Measurements from ENCODE around the gene ZNF618. TPM values are rescaled to one million over a fixed set of nuclear protein-coding genes. Genes with fewer than 3 reads are reported as not detected.

ZNF618 gene
- total RNA-seq, 1 experiment from 2014 or later: 4.2 TPM

DNA sequence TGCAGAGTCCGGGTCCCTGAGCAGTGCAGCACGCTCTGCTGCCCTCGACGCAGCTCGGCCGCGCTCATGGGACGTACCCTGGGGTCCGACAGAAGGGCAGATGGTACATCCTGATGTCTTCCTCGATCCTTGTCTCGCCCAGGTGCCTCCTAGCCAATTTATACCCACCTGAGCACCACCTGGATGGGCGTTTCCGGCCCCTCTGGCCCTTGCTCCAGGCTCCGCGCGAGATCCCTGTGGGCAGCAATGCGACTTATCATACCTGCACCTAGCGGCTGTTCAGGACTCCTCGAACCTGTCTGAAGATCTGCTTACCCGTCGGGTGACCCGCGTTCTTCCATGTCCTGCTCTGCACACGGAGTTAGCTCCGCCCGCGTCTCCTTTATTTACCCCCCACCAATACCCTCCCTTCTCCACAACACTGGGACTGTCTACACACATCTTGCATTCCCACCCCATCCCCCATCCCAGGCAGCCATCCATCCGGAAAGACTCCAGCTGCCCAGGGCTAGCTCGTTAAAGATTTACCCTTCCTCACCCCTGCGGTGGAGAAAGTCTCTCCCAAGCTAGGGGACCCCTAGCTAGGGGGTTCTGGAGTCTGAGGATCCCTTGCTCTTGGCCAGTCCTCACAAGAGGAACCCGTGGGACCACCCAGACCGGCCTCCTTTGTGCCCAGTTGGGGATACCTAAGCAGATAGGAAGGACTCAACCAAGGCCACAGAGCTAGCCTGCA is 223.0 kb downstream of the ZNF618 start, which contains the start of gene KIF12:
TSS of gene KIF12 (minus strand) at position 357 of the 733 bp plus-strand sequence. CDS start at position 341, 16 bp downstream.
- no peak for ATAC-seq
- H2AFZ ChIP-seq (ENCODE audit: low read length): peak within 1 kb of the TSS; percentile 64; the same call in 1 of the 2 replicates

DNA sequence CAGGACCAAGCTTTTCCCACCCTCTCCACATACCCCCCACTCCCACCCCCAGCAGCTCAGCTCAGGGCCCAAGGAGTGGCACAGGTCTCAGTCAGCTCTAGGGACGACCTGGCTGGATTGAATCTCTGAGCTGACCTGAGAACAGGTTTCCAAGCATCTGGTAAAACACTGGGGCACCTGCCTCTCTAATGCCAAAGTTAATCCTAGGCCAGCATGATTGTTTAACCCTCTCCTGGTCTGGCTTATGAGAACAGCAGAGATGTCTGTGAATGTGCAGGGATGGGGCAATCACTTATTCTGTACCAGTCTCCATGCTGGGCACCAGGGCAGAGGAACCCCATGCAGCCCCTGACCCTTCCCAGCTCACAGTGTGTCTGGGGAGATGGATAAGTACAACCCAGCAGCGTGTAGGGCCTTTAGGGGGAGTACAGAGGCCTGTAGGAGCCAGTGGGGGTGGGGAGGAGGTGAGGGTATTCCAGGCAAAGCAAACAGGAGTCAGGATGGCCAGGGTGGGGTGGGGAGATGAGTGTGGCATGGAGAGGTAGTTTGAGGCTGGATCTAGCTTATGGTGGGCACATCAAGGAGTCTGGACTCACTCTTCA is 223.7 kb downstream of the ZNF618 start:
- POLR2A ChIA-PET (ENCODE audit: unreplicated experiment): no interaction called here
- CTCF ChIA-PET: no interaction called here
- Histone ChIP-seq H3K4me2 (ENCODE audit: low read length) (no peak overlapping the region), H3K9ac (ENCODE audit: low read length) (no peak overlapping the region), H3K27ac (ENCODE audit: low read length) (no peak overlapping the region), H3K9me2 (replicated peaks; ENCODE audit: low read length) (no peaks in the 10 kb centered on the region), H4K20me1 (ENCODE audit: low read length) (no peaks in the 10 kb centered on the region), H2AFZ (ENCODE audit: low read length) (no peak overlapping the region), H3K4me3 (ENCODE audit: low read length) (no peak overlapping the region), H3K79me2 (ENCODE audit: low read length) (no peaks in the 10 kb centered on the region), H3K36me3 (ENCODE audit: low read depth, low read length) (no peaks in the 10 kb centered on the region), H3K27me3 (ENCODE audit: low read length) (no peaks in the 10 kb centered on the region), H3K9me3 (ENCODE audit: low read length) (0 out of 2 replicates have a peak, but pooled peaks cover 6% of the 10 kb centered on the region), H3K4me1 (ENCODE audit: insufficient read depth, low read length) (peaks cover 6% of the 10 kb centered on the region; the same call in 1 of the 2 replicates), H3F3A (ENCODE audit: low read length, unreplicated experiment) (no peaks in the 10 kb centered on the region)
- TF ChIP-seq EZH2 (IDR thresholded peaks at IDR 0.05; ENCODE audit: low read length, unreplicated experiment) (no peak), EZH2phosphoT487 (IDR thresholded peaks at IDR 0.05; ENCODE audit: borderline replicate concordance, low read length) (no peak)
- TF ChIP-seq, protein P1, sequence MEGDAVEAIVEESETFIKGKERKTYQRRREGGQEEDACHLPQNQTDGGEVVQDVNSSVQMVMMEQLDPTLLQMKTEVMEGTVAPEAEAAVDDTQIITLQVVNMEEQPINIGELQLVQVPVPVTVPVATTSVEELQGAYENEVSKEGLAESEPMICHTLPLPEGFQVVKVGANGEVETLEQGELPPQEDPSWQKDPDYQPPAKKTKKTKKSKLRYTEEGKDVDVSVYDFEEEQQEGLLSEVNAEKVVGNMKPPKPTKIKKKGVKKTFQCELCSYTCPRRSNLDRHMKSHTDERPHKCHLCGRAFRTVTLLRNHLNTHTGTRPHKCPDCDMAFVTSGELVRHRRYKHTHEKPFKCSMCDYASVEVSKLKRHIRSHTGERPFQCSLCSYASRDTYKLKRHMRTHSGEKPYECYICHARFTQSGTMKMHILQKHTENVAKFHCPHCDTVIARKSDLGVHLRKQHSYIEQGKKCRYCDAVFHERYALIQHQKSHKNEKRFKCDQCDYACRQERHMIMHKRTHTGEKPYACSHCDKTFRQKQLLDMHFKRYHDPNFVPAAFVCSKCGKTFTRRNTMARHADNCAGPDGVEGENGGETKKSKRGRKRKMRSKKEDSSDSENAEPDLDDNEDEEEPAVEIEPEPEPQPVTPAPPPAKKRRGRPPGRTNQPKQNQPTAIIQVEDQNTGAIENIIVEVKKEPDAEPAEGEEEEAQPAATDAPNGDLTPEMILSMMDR (conservative IDR thresholded peaks at IDR 0.05; ENCODE audit: low read depth, low read length): no peak
- BruUV-seq (replicated peaks): no TSS peak
- intact Hi-C loops (cut with micrococcal nuclease): no loop called here
- ATAC-seq (no peak), DNase-seq (no peak)

More for the DNA sequence above, 223.0 kb downstream of the ZNF618 start, which contains the start of gene KIF12:
- intact Hi-C loops (cut with micrococcal nuclease): no loop called here
- no peak for DNase-seq
- Histone ChIP-seq H3K9ac (ENCODE audit: low read length) (no peak within 1 kb of the TSS), H3K36me3 (ENCODE audit: low read depth, low read length) (no peaks in the 10 kb centered on the region), H3K9me3 (ENCODE audit: low read length) (0 out of 2 replicates have a peak, but pooled peaks cover 6% of the 10 kb centered on the region), H3F3A (ENCODE audit: low read length, unreplicated experiment) (no peaks in the 10 kb centered on the region), H3K4me3 (ENCODE audit: low read length) (peak within 1 kb of the TSS; percentile 69), H4K20me1 (ENCODE audit: low read length) (no peaks in the 10 kb centered on the region), H3K79me2 (ENCODE audit: low read length) (no peaks in the 10 kb centered on the region), H3K27me3 (ENCODE audit: low read length) (no peaks in the 10 kb centered on the region), H3K27ac (ENCODE audit: low read length) (no peak within 1 kb of the TSS), H3K4me2 (ENCODE audit: low read length) (peak within 1 kb of the TSS; percentile 75), H3K9me2 (replicated peaks; ENCODE audit: low read length) (no peaks in the 10 kb centered on the region), H3K4me1 (ENCODE audit: insufficient read depth, low read length) (no peaks in the 10 kb centered on the region)
- ChIA-PET CTCF (no interaction called here), POLR2A (ENCODE audit: unreplicated experiment) (no interaction called here)
- TF ChIP-seq, protein P1 (conservative IDR thresholded peaks at IDR 0.05; ENCODE audit: low read depth, low read length): no peak
- TF ChIP-seq EZH2 (IDR thresholded peaks at IDR 0.05; ENCODE audit: low read length, unreplicated experiment) (no peak), EZH2phosphoT487 (IDR thresholded peaks at IDR 0.05; ENCODE audit: borderline replicate concordance, low read length) (no peak)
- BruUV-seq (replicated peaks): no TSS peak

DNA sequence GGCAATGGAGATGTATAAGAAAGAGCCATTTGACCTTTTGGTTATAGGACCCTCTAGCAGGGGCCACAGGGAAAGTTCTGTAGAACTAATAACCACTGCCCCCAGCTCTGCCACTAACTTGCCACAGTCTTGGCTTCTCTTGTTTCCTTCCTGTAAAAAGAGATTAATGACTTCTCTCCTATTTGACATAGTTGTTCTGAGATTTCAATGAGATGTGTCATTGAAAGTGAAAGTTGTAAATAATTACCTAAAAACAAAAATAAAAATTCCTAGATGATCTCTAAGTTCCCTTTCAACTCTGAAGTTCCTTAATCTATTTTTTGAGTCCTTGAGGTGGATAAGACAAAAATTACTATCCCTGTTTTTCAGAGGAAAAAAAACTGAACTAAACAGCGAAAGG is 224.4 kb downstream of the ZNF618 start:
- ChIA-PET CTCF (no interaction called here), POLR2A (ENCODE audit: unreplicated experiment) (no interaction called here)
- Histone ChIP-seq H3K27ac (ENCODE audit: low read length) (no peak overlapping the region), H3K9me2 (replicated peaks; ENCODE audit: low read length) (no peaks in the 10 kb centered on the region), H3K4me1 (ENCODE audit: insufficient read depth, low read length) (peaks cover 13% of the 10 kb centered on the region; the same call in 1 of the 2 replicates), H2AFZ (ENCODE audit: low read length) (no peak overlapping the region), H3K36me3 (ENCODE audit: low read depth, low read length) (no peaks in the 10 kb centered on the region), H3K27me3 (ENCODE audit: low read length) (no peaks in the 10 kb centered on the region), H3K9me3 (ENCODE audit: low read length) (0 out of 2 replicates have a peak, but pooled peaks cover 6% of the 10 kb centered on the region), H3K4me2 (ENCODE audit: low read length) (no peak overlapping the region), H3F3A (ENCODE audit: low read length, unreplicated experiment) (no peaks in the 10 kb centered on the region), H3K4me3 (ENCODE audit: low read length) (no peak overlapping the region), H3K9ac (ENCODE audit: low read length) (no peak overlapping the region), H4K20me1 (ENCODE audit: low read length) (no peaks in the 10 kb centered on the region), H3K79me2 (ENCODE audit: low read length) (no peaks in the 10 kb centered on the region)
- TF ChIP-seq EZH2phosphoT487 (IDR thresholded peaks at IDR 0.05; ENCODE audit: borderline replicate concordance, low read length): no peak
- no peak for TF ChIP-seq EZH2 (IDR thresholded peaks at IDR 0.05; ENCODE audit: low read length, unreplicated experiment)
- TF ChIP-seq, protein P1 (conservative IDR thresholded peaks at IDR 0.05; ENCODE audit: low read depth, low read length): no peak
- DNase-seq (no peak), ATAC-seq (no peak)
- BruUV-seq (replicated peaks): no TSS peak
- intact Hi-C loops (cut with micrococcal nuclease): no loop called here

Data from PC-3 (cell line).